Measurements from ENCODE around the gene NTRK1. TPM values are rescaled to one million over a fixed set of nuclear protein-coding genes. Genes with fewer than 3 reads are reported as not detected.
A peak's percentile ranks its signal among the peaks of the same experiment; 100 is the strongest.

NTRK1 gene
- polyA plus RNA-seq, 1 of the 3 experiments (the other 2 are of a cell fraction) = 0.97 TPM

DNA sequence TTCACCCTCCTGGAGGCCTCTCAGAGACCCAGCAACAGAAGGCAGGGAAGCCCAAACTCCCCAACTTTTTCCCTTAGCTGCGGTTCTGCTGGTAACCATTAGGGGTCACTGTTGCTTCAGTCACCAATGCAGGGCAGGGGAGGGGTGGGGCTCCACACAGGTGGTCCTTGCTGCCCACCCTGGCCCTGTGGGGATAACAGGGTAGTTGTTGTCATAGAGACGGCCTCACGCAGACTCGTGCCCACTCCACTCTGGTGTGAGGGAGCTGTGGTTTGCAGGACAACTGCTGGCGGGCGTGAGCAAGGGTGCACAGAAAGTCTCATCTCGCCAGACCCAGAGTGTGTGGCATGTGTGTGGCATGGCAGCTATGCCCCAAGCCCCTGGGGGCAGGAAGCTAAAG lies 21.7 kb upstream of the NTRK1 start:
- Histone ChIP-seq H3K27me3 (ENCODE audit: insufficient read depth) (peaks cover 9% of the 10 kb centered on the region; the same call in 1 of the 2 replicates), H2AFZ (ENCODE audit: low read depth) (no peak overlapping the region), H4K20me1 (ENCODE audit: insufficient read depth) (no peaks in the 10 kb centered on the region), H3K4me3 (ENCODE audit: low read depth in 2 of 2, low read length in 1 of 2) (no peak overlapping the region; a peak in 1 of 4 replicates), H3K36me3 (replicated peaks in 1 of 2; ENCODE audit: control insufficient read depth in 1 of 2, insufficient read depth in 2 of 2, low read length in 1 of 2) (no peaks in the 10 kb centered on the region), H3K4me2 (no peak overlapping the region), H3K4me1 (ENCODE audit: control insufficient read depth in 1 of 2, insufficient read depth in 2 of 2, low read depth in 1 of 2, low read length in 1 of 2) (peaks cover 0 to 54% of the 10 kb centered on the region in 2 experiments; a peak in 2 of 4 replicates), H3K9me3 (no peaks in the 10 kb centered on the region), H3K27ac (ENCODE audit: low read depth in 2 of 2, low read length in 1 of 2) (peak overlapping the region in 1 of 2 experiments; percentile 43; a peak in 2 of 4 replicates), H3K9ac (no peak overlapping the region), H3F3A (replicated peaks; ENCODE audit: insufficient read depth) (no peaks in the 10 kb centered on the region), H3K9me2 (no peaks in the 10 kb centered on the region), H3K79me2 (ENCODE audit: insufficient read depth) (no peaks in the 10 kb centered on the region)
- ChIA-PET CTCF (interaction anchor here (0.8 to 12.8 kb wide), 36 partner anchors 10 to 163 kb away, joined by 3 to 476 read pairs (median 8); partner anchors contain the start of genes INSRR, NTRK1, PEAR1 and PRCC), POLR2A (interaction anchor here (0.6 to 5.8 kb wide), 11 partner anchors 8 to 54 kb away, joined by 3 to 38 read pairs (median 4); partner anchors contain the start of genes INSRR and NTRK1)
- TF ChIP-seq FOSL2 (IDR thresholded peaks at IDR 0.05; ENCODE audit: borderline replicate concordance, low read depth) = no peak
- peak; percentile 78 for TF ChIP-seq SMC3 (IDR thresholded peaks at IDR 0.05; ENCODE audit: low read depth, low read length)
- TF ChIP-seq, protein P1, sequence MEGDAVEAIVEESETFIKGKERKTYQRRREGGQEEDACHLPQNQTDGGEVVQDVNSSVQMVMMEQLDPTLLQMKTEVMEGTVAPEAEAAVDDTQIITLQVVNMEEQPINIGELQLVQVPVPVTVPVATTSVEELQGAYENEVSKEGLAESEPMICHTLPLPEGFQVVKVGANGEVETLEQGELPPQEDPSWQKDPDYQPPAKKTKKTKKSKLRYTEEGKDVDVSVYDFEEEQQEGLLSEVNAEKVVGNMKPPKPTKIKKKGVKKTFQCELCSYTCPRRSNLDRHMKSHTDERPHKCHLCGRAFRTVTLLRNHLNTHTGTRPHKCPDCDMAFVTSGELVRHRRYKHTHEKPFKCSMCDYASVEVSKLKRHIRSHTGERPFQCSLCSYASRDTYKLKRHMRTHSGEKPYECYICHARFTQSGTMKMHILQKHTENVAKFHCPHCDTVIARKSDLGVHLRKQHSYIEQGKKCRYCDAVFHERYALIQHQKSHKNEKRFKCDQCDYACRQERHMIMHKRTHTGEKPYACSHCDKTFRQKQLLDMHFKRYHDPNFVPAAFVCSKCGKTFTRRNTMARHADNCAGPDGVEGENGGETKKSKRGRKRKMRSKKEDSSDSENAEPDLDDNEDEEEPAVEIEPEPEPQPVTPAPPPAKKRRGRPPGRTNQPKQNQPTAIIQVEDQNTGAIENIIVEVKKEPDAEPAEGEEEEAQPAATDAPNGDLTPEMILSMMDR (IDR thresholded peaks at IDR 0.05) = peak; percentile 94
- peak; percentile 84 for TF ChIP-seq RAD21 (IDR thresholded peaks at IDR 0.05; ENCODE audit: low read length)
- DNase-seq = peak; percentile 81
- 43% methylated on average over 7 of the region's 7 CpGs for WGBS (ENCODE audit: low lambda C conversion rate)

DNA sequence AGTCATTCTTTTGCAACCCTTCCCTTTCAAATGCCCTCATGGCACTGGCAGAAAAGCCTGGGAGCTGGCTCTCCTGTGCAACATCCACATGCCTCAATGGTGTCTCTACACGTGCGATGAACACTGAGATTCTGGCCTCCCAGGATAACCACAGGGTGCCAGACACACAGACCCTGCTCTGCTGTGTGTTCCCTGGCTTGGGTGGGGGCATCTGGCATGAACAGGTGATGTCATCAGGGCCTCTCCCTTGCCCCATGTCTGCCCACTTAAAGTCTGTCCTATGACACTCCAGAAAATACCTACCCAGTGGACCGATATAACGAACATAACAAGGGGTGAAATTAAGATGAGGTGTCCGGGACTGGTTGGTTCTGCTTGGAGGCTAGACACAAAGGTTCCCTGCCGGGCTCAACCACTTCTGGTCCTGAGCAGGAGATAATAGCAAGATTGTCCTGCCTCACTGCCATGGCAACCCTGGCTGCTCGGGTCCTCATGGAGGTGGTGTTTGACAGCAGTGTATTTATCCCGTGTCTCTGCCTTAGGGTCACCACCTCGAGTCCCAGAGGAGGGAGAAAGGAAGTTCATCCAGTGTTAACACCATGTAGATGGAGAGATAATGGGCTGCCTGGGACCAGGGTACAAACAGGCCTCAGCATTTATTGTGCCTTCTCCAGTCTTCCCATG lies 21.1 kb upstream of the NTRK1 start:
- Histone ChIP-seq H3K27me3 (ENCODE audit: insufficient read depth) (peaks cover 8% of the 10 kb centered on the region; the same call in 1 of the 2 replicates), H3F3A (replicated peaks; ENCODE audit: insufficient read depth) (no peaks in the 10 kb centered on the region), H3K9ac (no peak overlapping the region), H3K4me3 (ENCODE audit: low read depth in 2 of 2, low read length in 1 of 2) (no peak overlapping the region), H4K20me1 (ENCODE audit: insufficient read depth) (no peaks in the 10 kb centered on the region), H3K27ac (ENCODE audit: low read depth in 2 of 2, low read length in 1 of 2) (peak overlapping the region in 1 of 2 experiments; percentile 43; a peak in 2 of 4 replicates), H3K36me3 (replicated peaks in 1 of 2; ENCODE audit: control insufficient read depth in 1 of 2, insufficient read depth in 2 of 2, low read length in 1 of 2) (no peaks in the 10 kb centered on the region), H2AFZ (ENCODE audit: low read depth) (no peak overlapping the region), H3K79me2 (ENCODE audit: insufficient read depth) (no peaks in the 10 kb centered on the region), H3K9me3 (no peaks in the 10 kb centered on the region), H3K4me2 (no peak overlapping the region), H3K9me2 (no peaks in the 10 kb centered on the region), H3K4me1 (ENCODE audit: control insufficient read depth in 1 of 2, insufficient read depth in 2 of 2, low read depth in 1 of 2, low read length in 1 of 2) (peaks cover 0 to 50% of the 10 kb centered on the region in 2 experiments; a peak in 2 of 4 replicates)
- DNase-seq = no peak
- TF ChIP-seq GATA2 (CRISPR knock-in tag; IDR thresholded peaks at IDR 0.05) = peak; percentile 57; the same call in 1 of the 2 replicates
- TF ChIP-seq, protein P1 (IDR thresholded peaks at IDR 0.05) = no peak
- ChIA-PET POLR2A (interaction anchor here (0.6 to 5.8 kb wide), 11 partner anchors 9 to 53 kb away, joined by 3 to 38 read pairs (median 4); partner anchors contain the start of genes INSRR and NTRK1), CTCF (interaction anchor here (0.8 to 12.8 kb wide), 30 partner anchors 10 to 164 kb away, joined by 3 to 476 read pairs (median 8); partner anchors contain the start of genes INSRR, NTRK1 and PEAR1)
- WGBS (ENCODE audit: low lambda C conversion rate) = 40% methylated on average over 9 of the region's 9 CpGs
